Fibroblast of skin of left biceps (primary cell): Measurements from ENCODE around the gene CERS1.
"Not testable (repeated sequence)": the region's sequence is repeated elsewhere in the genome, so short reads cannot be mapped to it uniquely, and the experiment has no call there.

ENCODE experiments used
- DNase-seq, 2 experiments: peaks; one replicate each; pipeline ENCODE4 v3.0.0-alpha.2; 2013; ENCODE audit warnings: low read depth in 2 of 2

CERS1 gene

GRCh38 chr19:18919086-18919899 lies 23.3 kb upstream of the CERS1 start, which contains the start of the genes COPE and DDX49:
Gene COPE, minus strand, starts transcription at chr19:18919387. Its CDS starts 39 bp downstream, at chr19:18919348.
Gene DDX49, plus strand, starts transcription at chr19:18919715. Its CDS starts 27 bp downstream, at chr19:18919742.
- peak; percentile 99 for DNase-seq

DNA sequence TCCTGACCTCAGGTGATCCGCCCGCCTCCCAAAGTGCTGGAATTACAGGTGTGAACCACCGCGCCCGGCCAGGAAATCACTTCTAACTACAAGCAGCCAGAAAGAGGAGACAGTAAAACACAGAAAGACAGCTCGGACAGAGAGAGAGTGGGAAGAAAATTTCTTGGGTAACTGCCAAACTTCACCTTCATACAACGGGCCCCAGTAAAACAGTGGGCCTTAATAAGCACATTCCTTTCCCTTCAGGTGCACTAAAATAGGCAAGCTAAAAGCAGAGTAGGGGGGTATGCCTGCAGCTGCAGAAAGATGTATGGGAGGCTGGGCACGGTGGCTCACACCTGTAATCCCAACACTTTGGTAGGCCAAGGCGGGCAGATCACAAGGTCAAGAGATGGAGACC lies 21.6 kb upstream of the CERS1 start:
- DNase-seq = not testable (repeated sequence)

DNA sequence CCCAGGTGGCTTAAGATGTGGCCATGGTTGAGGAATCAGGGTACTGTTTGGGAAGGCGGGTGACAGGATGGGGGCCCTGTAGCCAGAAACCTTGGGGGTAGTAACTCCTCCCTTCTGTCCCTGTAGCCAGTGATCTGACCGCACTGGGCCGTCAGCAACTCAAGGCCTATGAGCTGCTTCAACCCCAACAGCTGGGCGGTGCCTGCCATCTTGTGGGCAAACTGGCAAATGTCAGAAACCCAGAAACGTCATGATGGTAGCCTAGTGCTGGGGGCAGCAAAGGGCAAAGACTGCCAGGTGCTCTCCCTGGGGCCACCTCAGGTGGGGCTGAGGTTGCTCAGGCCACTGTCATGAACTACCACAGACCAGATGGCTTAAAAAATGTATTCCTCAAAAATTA lies 19.7 kb upstream of the CERS1 start:
- DNase-seq = no peak

DNA sequence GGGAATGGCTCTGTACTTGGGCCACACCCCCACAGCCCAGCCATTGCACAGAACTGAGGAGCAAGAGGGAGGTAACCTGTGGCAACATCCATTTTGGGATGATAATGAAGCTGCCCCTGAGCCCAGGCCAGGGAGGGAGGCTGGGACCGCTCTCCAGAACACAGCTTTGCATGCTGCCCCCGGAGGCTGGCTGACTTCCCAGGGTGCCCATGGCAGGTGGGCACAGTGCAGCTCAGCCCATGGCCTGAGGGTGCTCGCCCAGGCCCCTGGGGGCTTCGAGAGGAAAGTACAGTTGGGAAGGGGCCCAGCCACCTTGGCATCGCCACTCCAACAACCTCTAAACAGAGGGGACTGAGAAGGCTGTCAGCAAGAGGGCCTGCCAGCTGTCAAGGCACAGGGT lies 17.5 kb upstream of the CERS1 start:
- DNase-seq = no peak

- no peak for DNase-seq
These were observed 17.0 kb upstream of the CERS1 start for GRCh38 chr19:18912933-18913332.

- DNase-seq = no peak
These were observed 15.0 kb upstream of the CERS1 start for GRCh38 chr19:18910801-18911436.

DNA sequence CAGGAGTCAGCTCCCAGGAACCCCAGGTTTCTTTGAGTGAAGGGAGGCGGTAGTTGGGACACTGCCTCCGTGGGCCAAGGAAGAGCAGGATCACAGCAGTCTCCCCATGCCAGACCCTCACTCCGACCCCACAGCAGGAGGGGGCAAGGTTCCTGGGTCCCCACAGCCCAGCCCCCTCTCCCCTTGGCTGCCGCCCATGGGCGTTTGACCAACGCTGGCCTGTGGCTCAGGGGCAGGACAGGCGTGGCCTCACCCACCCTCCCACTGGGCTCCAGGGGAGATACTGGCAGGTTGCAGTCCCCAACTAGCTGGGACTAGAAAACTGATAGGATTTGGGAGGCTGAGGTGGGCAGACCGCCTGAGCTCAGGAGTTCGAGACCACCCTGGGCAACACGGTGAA lies 14.1 kb upstream of the CERS1 start:
- DNase-seq = no peak

GRCh38 chr19:18908917-18909619 lies 13.1 kb upstream of the CERS1 start:
- no peak for DNase-seq

DNA sequence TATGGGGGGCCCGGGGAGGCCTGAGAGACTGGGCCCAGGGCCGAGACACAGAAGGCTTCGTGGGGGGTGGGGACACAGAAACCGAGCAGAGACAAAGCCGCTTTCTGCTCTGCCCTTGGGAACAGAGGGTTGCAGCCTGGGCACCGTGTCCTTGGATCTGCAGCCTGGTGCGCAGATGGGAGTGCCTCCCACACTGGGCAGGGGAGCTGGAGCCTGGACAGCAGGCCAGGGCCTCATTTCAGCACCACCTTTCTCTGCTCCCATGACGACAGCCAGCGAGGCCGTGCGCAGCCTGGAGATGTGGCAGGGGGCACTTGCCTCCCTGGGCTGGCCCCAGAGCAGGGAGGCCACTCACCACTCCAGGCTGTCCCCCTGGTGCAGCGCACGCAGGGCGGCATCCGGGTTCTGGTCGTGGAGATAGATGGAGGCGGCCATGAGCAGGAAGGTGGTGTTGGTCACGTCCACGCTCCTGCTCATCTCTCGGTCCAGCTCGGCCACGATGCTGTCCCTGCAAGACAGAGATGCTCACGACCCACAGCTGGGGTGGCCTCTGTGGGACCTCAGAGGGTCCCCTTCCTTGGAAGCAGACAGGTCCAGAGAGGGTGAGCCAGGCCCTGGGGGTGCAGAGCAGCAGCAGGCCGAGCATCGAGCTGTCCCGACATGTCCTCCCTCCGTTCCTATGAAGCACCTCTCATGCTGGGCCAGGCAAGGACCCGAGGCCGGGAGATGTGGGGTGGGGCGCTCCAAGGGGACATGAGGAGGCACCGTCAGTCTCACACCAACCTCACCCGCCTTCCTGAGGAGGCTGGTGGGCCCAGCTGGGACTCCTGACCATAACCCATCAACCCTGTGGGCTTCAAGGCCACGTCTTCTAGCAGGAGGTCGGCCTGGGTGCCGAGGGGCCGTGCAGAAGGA lies 10.9 kb upstream of the CERS1 start:
- DNase-seq = no peak

GRCh38 chr19:18905513-18906236 lies 9.7 kb upstream of the CERS1 start:
- no peak for DNase-seq

- DNase-seq = no peak
These were observed 9.1 kb upstream of the CERS1 start for GRCh38 chr19:18905058-18905456.

- no peak for DNase-seq
These were observed 8.5 kb upstream of the CERS1 start for GRCh38 chr19:18904334-18905057.

GRCh38 chr19:18903156-18904037 lies 7.4 kb upstream of the CERS1 start:
- no peak for DNase-seq

GRCh38 chr19:18902519-18902918 lies 6.6 kb upstream of the CERS1 start:
- not testable (repeated sequence) for DNase-seq

DNA sequence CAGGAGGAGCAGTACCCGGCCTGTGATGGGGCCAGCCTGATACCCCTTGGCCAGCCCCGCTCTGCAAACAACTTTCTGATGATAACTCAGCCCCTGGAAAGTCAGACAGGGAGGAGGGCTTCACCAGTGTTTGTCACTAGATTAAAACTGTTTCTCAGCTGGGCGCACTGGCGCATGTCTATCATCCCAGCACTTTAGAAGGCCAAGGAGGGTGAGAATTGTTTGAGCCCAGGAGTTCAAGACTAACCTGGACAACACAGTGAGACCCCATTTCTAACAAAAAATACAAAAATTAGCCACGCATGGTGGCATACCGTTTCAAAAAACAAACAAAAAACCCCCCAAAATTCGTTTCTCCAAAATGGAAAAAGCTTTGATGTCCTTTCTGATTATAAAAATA lies 5.5 kb upstream of the CERS1 start:
- no peak for DNase-seq

DNA sequence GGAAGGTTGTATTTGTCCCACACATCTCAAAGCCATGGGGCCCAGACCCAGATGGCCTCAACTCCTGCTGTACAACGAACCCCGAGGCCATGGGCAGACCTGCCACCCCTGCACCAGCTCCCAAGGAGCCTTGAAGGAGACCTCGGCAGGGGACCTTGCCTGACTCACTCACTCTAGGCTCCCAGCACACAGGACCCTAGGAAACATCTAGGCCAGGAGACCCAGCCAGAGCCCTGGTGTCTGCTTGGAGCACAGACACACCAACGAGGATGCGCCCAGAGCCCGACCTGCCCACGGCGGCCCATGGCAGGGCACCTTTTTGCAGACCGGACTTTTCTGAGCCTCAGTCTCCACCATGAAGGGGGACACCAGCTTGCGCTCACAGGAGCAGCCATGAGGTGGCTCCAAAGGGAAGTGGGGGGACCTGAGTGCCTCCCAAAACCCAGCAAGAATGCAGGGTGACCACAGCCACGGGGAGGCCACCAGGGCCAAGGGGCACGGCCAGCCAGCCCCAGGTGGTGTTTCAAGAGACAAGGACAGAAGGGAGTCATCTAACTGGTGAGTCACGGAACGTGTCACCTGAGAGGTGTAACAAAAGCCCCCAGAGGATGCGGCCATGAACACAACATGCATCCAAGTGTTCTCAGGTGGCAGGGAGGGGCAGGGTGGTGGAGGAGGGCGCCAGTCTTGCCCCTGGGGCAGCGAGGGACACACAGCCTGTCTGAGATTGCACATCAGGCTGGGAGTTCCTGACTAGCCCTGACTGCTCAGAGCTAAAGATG lies 4.9 kb upstream of the CERS1 start:
- no peak for DNase-seq

DNA sequence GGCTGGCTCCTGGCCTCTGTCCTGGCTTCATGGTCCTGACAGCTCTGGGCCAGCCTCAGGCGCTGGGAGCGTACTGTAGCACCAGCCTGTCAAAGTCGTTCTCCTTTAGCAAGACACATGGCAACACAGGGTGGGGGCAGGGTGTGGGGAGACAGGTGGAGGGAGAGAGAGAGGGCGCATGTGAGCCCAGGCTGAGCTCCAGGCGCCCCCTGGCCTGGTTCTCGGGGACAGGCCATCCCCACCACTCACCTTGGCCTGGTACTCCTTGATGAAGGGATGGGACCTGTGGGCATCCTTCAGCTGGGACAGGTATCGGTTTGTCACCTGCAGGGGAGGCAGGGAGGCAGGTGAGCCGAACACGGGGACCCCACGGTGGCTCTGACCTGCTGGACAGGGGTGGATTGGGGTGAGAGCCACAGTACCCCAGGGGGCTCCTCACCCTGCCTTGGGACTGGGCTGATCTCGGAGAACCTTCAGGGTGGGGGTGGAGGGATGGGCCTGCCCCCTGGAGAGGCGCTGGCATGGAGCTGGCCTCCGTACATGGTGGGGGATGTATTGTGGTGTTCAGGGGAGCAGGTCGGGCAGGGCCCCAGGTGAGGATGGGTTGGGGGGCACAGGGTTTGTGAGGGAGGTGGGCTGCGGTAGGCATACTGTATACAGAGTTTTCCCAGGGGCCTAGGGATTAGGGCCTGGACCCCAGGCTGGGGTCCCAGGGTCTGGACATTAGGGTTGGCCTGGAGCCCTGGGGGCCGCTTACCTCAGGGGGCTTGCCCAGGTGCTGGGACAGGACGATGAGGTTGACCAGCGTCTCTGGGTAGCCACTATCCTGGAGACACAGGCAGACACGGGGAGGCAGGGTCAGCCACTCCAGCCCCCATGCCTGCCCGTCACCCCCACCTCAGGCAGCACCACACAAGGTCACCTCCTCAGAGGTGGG lies 3.9 kb upstream of the CERS1 start:
- no peak for DNase-seq
